SK-N-DZ (cell line): ENCODE results near the gene A3GALT2.

Experiments used
- DNase-seq: peaks from one replicate; pipeline ENCODE4 v3.0.0-alpha.2; 2015; ENCODE audit warnings: low spot score

A3GALT2 gene

DNA sequence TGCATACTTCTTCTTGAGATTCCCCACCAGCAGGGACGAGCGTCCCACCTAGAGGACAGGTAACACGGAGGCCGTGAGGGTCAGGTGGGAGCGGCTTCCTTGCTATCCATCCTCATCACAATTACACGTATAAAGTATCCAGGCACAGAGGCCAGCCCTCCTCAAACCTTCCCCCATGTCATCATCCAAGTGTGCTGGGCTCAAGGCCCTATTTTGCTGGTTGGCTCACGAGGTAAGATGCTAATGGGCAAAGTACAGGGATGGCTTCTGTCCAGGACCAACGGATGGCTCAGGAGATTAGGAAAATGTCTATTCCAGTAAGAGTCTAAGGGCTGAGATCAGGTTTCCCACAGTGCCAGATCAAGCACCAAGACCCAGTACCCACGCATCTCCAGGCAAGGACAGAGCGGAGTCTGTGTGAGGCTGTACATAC, 11.5 kb upstream of the A3GALT2 start:
- DNase-seq = no peak

DNA sequence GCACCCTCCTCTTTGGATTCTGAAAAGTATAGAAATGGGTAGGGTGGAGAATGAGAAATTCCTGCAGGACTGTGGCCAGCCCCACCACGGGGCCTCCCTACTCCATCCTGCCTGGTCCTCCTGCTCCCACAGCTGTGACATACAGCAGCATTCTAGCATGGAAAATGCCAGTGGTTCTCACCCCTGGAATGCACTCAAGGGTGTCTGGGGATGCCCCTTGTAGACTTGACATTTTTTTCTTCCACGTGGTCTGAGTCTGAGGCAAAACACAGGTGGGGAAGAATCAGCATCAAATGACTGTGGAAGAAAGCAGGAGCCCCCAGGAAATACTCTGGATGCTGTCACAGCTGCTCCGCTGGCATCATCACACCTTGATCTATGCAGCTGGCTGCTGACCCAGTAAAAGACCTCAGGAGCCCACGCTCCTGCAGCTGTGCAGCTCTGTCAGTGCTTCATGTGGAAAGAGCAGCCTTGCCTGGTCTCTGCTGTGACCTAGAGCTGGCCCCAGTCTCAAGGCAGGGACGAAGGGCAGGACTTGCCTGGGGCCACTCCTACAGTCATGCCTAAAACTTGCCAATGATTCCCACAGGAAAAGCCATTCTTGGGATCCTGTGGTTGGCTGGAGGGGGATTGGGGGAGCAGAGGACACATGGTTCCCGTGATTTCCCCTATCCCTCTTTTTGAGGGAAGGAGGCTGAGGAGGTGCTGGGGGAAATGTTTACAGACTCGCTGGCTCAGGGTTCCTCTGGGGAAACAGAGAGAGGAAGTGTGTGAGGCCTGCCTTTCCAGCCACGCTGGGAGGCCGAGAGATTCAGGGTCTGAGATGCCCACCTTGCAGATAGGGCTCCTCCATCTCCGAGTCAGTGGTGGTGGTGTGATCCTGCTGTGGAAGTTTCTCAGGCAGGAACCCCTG, 10.8 kb upstream of the A3GALT2 start:
- DNase-seq = no peak

DNA sequence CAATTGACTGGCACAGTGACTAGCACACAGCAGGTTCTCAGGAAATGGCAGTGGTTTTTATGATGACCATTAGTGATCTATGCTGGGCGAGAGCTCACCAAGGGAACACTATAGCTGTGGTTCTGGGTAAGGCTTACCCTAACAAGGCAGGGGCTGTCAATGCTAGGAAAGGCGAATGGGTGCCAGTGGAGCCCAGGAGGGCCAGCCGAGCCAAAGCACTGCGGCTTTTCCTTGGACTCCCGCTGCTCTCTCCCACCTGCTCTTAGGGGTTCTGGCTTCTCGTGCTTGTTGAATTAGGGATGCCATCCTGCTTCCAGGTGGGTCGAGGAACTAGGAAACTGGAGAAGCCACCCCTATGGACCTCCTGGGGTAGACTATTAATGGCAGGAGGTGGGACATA, 10.0 kb upstream of the A3GALT2 start:
- DNase-seq = no peak

DNA sequence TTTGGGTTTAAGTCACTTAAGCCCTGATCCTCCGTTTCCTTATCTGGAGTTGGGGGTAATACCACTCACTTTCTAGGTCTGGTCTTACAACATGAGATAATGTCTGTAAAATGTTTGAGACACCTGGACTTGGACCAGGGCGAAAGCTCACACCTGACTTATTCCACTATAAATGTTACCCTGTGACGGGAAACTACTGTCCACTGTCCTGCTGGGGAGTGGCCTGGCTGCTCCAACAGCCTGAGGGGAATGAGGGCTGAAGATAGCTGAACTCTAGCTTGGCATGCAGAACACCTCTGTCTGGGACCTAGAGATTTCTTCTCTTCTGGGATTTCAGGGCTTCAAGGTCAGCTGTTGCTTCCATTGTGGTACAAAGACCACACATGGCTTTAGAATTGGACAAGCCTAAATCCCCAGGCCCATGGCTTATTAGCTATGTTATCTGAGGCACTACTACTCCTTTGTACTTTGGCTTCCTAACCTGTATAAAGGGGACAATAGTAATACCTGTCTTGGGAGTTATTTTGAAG, 9.5 kb upstream of the A3GALT2 start:
- no peak for DNase-seq

DNA sequence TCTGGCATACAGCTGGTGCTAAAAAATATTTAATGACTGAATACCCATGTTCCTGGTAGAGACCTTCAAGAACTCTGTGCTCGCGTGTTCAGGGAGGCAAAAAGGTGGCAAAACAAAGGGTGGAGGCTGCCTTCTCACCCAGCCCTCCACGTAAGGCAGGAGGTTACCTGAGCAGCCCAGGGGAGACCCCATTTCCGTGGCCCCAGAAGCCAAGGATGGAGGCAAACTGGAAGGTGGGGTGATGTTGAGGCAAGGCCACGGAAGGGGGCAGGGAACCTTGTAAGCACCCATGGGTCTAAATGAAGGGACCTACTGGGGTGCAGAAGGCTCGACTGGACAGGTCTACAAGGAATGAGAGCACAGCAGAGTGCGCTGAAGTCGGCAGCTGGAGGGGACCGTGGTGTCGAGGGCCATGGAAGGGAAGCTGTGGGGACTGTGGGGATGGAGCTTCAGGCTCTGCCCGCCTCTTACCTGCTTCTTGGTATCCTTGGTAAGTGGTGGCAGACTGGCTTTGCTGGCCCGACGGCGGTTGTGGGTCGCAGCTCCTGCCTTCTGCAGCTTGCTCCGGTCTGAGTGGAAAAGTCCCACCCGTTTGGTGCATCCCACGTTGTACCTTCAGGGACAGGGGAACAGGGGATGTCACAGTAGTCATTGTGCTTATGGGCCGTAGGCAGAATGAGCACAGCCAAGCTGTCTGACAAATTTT, 8.9 kb upstream of the A3GALT2 start:
- DNase-seq = no peak

DNA sequence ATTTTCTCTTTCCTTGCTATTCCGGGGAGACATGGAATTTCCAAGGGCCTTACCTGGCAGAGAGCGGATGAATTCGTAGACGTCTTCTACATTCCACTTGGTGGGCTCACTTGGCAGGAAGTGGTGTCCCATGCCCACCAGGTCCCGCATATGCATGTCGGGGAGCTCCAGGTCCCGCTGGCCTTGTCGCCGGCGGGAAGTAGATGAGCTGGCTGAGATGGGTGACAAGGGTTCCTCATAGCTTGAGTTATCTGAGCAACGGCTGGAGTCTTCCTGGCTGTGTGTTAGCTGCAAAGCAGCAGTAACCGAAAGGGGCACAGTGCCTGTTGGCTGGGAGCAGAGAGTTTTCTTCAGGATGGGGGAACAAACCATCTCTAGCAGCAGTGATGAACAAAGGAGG, 7.9 kb upstream of the A3GALT2 start:
- DNase-seq = no peak

DNA sequence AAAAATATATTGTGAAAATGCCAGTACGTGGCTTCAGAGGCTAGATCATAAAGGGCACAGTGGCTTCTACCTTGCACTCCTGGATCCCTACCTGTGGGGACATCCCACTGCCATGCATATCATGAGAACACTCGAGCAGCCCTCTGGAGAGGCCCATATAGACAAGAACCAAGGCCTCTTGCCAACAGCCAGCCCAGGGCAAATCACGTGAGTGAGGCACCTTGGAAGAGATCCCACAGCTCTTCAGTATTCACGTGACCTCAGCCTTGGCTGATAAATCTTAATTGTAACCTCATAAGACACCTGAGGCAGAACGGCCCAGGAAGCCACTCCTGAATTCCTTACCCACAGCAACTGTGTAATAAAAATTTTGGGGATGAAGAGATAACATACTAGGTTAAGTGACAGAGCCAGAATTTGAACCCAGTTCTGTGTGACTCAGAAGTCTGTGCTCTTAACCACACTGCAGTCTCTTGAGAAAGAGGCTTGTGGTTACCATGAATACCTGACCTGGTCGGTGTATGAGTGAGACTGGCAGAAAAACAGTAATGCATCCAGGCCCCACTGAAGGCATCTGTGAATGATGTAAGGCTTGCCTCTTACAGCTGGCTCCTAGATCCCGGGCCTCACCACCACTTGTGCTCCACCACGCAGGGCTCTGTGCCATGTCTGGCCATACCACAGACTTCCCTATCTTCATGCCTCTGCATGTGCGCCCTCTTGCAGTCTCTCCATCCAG, 6.9 kb upstream of the A3GALT2 start:
- no peak for DNase-seq

DNA sequence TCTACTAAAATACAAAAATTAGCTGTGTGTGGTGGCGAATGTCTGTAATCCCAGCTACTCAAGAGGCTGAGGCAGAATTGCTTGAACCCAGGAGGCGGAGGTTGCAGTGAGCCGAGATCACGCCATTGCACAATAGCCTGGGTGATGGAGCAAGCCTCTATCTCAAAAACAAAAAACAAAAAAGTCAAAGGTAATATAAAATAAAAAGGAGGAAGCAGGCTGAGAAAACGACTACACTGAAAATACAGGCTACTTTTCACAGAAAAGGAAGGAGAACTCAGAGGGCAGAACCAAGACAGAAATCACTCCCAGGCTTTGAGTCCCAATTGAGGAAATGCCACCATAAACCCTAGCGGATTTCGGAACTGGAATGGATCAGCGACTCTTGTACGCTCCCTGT, 5.9 kb upstream of the A3GALT2 start:
- no peak for DNase-seq

DNA sequence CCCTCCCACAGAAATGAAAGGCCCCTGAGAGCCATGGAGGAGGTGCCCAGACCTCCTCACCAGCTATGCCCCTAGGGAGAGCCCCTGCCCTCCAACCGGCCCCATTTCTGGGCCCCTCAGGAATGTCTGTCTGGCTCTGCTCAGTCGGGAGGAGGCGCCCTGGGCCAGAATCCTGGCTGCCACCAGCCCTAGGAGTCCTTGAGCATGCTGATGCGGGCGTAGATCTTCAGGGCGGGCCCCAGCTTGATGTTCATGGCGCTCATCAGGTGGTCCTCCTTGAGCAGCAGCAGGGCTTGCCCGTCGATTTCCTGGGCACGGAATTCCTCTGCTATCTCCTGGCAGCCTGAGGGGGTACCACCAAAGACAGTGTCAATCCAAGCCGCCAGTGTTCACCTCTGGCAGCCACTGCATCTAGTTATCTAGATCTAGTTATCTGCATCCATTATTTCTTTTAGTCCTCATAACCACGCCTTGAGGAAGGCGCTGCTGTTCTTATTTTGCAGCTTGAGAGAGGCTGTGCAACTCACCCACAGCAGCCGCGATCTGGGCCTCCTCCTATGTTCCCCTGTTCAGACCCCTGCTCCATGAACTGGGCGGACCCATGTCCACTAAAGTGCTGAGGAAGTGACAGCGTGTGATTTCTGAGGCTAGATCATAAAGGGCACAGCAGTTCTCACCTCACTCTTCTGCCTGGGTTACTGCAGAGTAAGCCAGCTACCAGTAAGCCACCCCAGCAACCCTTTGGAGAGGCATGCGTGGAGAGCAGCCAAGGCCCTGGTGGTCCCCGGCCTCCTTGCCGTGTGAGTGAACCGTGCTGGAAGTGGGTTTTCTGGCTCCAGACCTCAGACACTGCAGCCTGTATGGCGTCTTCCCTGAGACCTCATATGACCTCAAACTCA, 4.0 kb upstream of the A3GALT2 start:
- no peak for DNase-seq

DNA sequence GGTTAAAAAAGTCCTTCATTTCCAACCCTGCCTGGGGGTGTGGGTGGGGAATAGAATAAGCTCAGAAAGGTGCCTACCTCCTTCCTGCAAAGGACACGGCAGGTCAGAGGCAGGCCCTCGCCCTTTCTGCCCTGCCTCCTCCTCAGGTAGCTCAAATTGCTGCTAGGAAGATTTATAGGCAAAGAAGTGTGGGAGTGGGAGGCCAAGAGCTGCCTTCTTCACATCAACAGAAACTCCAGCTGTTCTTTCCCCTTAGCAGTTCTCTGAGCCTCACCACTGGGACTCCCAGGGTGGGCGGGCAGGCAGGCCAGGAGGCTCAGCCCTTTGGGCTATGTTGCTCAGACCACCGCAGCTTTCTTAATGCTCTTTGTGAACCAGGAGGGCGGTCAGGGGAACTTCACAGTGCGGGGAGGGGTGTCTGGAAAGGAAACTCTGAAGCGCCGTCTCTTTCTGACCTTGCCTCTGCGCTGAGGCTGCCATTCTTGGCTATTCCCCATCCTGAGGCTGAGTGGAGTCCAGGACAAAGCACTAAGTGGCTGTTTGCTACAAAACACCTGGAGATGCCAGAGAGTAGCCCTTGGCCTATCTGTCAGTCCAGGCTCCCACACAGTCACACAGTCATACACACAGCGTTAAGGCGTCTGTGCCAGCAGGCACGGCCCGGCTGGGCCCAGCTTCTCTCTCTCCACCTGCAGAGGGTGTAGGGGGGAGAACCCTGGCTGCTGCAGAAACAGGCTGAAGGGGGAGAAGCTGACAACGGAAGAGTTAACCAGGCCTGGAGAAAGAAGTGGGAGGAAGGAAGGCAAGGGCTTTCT, 3.0 kb upstream of the A3GALT2 start:
- DNase-seq = no peak

DNA sequence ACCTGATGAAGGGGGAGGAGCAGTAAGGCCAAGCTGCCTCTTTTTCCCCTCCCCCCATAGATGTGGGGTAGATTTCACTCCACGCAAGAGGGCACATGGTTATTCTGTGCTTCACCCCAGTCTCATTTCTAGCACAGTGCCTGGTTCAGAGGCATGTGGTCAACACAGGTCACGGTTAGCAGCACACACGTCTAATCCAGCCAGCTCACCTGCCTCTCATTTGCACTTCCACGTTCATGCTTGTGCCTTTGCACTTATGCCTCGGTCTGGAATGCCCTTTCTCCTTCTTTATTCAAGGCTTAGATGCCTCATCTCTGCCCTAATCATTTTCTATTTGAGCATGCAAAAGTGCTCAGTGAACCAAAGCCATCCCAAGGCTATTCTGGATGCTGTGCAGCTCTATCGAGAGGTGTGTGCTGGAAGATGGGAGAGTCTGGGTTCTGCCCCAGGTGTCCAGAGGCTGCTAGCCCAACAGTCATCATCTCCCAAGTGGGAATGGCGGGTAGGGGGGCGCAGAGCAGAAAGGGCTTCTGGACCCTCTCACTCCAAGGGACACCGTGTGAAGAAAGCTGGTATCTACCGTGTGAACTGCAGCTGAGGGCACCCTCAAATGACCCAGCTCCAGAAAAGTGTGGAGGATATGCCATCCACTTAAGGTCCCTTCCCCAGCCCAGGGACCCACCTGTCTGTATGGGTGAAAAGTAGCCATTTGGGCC, 2.1 kb upstream of the A3GALT2 start:
- no peak for DNase-seq

DNA sequence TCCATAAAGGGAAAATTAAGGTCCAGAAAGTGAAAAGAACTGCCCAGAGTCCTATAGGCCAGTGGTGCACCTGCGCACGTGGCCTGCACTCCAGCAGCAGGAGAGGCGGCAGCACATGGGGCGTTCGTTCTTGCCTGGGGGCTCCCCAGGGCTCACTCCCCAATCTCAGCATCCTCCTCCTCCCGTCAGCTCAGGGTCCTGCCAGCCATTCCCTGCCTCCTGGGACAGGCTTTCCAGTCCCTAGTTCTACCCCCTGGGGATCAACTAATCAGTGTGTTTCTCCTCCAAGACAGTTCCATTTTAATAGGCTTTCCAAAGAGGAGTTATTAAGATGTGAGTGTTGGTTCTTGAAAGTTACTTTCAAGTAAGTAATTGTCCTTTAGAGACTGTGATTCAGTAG, 1.2 kb upstream of the A3GALT2 start:
- DNase-seq = no peak

DNA sequence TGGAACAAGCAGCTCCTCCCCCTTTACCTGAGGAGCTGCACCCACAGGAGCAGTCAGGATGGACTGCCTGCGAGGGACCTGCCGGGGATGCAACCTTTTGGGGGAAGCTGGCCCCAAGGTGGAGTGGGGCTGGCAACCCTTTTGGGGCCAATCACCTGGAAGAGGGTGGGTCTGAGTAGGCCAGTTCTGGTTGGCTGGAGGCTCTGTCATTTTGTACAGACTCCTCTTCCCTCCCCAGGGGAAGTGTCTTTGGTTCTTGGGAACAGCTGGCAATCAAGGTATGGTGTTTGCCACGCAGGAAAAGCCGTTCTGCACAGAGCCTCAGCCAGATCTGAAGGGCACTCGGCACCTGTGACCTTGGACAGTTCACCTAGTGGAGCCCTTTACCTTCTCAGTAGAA, 280 bp upstream of the A3GALT2 start:
- DNase-seq = no peak

DNA sequence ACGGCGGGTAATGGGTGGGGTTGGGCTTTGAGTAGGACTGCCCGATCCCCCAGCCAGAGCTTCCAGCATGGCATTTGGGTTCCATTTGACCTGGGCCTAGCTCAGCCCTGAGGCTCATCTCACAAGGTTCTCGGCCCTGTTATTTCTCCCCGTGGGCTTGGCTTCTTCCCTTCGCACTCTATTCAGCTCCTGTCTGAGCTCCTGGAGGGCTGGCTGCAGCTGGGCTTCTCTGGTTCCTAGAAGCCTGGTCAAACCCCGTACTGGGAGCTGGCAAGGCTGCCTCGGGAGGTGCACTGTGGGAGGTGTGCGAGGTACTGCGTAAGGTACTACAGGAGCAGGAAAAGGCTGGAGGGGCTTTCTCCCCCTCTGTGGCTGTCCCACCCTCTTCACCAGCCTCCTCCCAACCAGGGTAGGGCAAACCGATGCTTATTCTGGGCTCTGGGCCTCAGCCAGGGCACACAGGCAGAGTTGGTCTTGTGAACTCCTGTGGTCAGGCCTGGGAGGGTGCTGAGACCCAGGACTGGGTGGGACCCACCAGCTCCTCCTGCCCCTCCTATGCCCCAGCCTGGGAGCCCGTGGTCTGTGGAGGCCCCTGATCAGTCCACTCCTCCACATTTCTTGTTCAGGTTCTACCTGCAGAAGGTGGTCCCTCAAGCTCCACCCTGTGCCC, 814 bp downstream of the A3GALT2 start:
- no peak for DNase-seq

DNA sequence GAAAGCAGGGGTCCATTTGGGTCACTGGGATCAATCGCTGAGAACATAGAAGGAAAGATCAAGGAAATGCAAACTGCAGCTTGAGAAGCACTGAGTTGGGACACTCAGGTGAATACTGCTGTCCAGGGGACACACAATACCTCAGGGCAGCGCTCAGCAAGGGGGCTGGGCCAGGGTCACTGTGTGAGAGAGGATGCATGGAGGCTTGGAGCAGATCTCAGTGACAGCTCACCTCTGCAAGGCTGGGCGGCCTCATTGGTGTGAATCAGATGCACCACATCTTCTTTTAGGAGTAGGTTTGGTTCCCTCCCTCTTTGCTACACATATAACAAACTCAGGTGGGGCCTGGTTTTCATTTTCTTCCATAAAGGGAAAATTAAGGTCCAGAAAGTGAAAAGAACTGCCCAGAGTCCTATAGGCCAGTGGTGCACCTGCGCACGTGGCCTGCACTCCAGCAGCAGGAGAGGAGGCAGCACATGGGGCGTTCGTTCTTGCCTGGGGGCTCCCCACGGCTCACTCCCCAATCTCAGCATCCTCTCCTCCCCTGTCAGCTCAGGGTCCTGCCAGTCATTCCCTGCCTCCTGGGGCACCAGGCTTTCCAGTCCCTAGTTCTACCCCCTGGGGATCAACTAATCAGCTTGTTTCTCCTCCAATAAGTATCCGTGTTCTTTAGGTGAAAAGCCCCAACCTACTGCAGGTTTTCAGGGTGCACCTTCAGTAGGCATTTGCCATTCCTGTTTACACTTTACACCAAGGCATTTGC, 1.5 kb downstream of the A3GALT2 start:
- DNase-seq = no peak

DNA sequence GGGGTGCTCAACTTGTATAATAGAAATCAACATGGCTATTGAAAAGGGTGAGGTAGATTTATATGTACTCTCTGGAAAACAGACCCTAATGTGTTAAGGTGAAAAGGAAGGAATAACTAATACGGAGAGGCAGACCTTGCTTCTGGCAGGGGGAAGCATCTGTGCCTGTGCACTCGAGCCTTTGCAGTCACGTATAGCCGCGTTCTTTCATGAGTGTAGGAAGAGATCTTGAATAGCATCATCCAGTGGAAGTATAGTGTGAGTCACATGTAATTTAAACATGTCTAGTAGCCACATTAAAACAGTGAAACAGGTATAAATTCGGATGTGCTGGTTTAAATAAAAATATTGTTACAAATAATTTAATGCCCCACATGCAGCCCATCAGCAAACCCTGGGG, 3.0 kb downstream of the A3GALT2 start:
- no peak for DNase-seq

DNA sequence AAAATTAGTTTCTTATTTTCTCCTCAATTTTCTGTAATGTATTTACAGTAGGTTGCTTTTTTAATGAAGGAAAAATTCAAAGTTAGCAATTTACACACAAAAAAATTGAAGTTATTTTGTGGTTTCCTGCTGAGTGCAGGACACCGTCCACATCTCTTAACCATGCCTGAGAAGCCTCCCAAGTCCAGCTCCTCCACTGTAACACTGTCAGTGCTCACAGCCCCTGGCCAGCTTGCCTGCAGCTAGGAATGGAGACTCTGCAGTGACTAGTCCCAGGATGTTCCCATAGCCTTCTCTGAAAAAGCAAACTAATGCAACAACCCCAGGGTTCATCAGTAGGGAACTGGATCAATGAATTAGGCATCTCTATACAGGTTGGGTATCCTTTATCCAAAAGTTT, 3.5 kb downstream of the A3GALT2 start:
- DNase-seq = no peak

DNA sequence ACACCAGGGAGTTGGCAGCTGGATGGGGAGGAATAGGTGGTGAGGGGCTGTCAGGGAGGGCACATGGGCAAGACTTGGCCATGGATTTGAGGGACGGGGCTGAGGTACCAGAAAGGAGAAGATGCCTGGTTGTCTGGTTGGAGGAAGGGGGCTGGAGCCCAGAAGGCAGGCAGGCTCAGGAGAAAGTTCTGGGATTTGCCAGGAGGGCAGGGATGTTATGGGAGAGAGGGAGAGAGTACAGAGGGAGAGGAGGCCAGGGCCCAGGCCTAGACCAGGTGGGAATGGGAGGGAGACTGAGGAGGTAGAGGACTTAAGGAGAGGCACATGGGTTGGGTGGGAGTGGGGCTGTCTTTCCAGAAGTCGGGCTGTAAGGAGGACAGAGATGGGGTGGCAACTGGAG, 4.3 kb downstream of the A3GALT2 start:
- no peak for DNase-seq
